H1 (cell line): ENCODE measurements around the gene HOXA13. TPM values are rescaled to one million over a fixed set of nuclear protein-coding genes. Genes with fewer than 3 reads are reported as not detected.

Experiments used
- CTCF ChIA-PET: fragments of 300-600 bp; sonication (Branson Sonifier 250); formaldehyde crosslinking; loops from one replicate; lab custom pipeline; 2021; ENCODE audit not compliant: partially characterized antibody; lab: Charles Lee
- POLR2A ChIA-PET: fragments of 300-600 bp; sonication (Branson Sonifier 250); formaldehyde crosslinking; loops from one replicate; lab custom pipeline; 2021; ENCODE audit warnings: inconsistent platforms; ENCODE audit not compliant: partially characterized antibody; lab: Charles Lee
- DNase-seq, 2 experiments: peaks; one replicate each; pipeline versions ENCODE4 v3.0.0 to v3.0.0-alpha.2; 2010 to 2022; ENCODE audit warnings: low spot score in 2 of 2, low read depth in 1 of 2, mixed read lengths in 1 of 2
- FAIRE-seq: peaks from 2 replicates; lab custom pipeline; 2011; peaks lifted over from hg19 to GRCh38; lab: Jason Lieb, UNC
- H2AFZ ChIP-seq: 2 replicates; pipeline ENCODE4 v1.8.1; 2012; ENCODE audit warnings: low read length, inconsistent platforms
- H2AK5ac ChIP-seq: 2 replicates; pipeline ENCODE4 v1.6.1; 2013; ENCODE audit warnings: low read depth, low read length
- H2BK120ac ChIP-seq: replicated peaks from 2 replicates; pipeline ENCODE3; 2013; ENCODE audit warnings: low read depth, low read length, inconsistent platforms
- H2BK12ac ChIP-seq: 2 replicates; pipeline ENCODE4 v1.6.1; 2013; ENCODE audit warnings: low read depth, low read length
- H2BK15ac ChIP-seq: 2 replicates; pipeline ENCODE4 v1.6.1; 2013; ENCODE audit warnings: low read length
- H2BK20ac ChIP-seq: 2 replicates; pipeline ENCODE4 v1.6.1; 2013; ENCODE audit warnings: low read length
- H2BK5ac ChIP-seq: 2 replicates; pipeline ENCODE4 v1.6.1; 2013; ENCODE audit warnings: low read depth, low read length
- H3K14ac ChIP-seq: 2 replicates; pipeline ENCODE4 v1.6.1; 2013; ENCODE audit warnings: inconsistent platforms; ENCODE audit not compliant: insufficient read length
- H3K18ac ChIP-seq: 2 replicates; pipeline ENCODE4 v1.6.1; 2013; ENCODE audit warnings: low read length; ENCODE audit errors: extremely low read depth
- H3K23ac ChIP-seq: 2 replicates; pipeline ENCODE4 v1.6.1; 2013; ENCODE audit warnings: inconsistent platforms; ENCODE audit not compliant: insufficient read length
- H3K23me2 ChIP-seq: 2 replicates; pipeline ENCODE4 v1.6.1; 2013; ENCODE audit warnings: low read depth, low read length
- H3K27ac ChIP-seq: 2 replicates; pipeline ENCODE4 v1.6.1; 2011; ENCODE audit warnings: low read depth, low read length, inconsistent platforms
- H3K27me3 ChIP-seq, 4 experiments: replicated peaks in 1 of 4; 1 replicate in 1 of 4; 2 replicates in 3 of 4; pipeline versions ENCODE4 v1.6.1 to v1.8.1; 2011 to 2013; ENCODE audit warnings: low read length in 3 of 4, mild to moderate bottlenecking in 3 of 4, inconsistent platforms in 2 of 4, mixed read lengths in 2 of 4, moderate library complexity in 1 of 4; ENCODE audit not compliant: control insufficient read depth in 3 of 4, insufficient read depth in 3 of 4; ENCODE audit errors: extremely low read depth in 1 of 4
- H3K36me3 ChIP-seq, 4 experiments: 2 replicates each; pipeline versions ENCODE4 v1.6.1 to v1.8.1; 2011 to 2013; ENCODE audit warnings: mild to moderate bottlenecking in 4 of 4, low read length in 3 of 4, moderate library complexity in 2 of 4, control low read depth in 1 of 4, inconsistent platforms in 1 of 4; ENCODE audit not compliant: insufficient read depth in 4 of 4, control insufficient read depth in 2 of 4
- H3K4ac ChIP-seq: replicated peaks from 2 replicates; pipeline ENCODE3; 2013; ENCODE audit warnings: low read length, low read depth, mixed read lengths, inconsistent platforms; ENCODE audit not compliant: insufficient read length
- H3K4me1 ChIP-seq, 4 experiments: replicated peaks in 1 of 4; 1 replicate in 1 of 4; 2 replicates in 3 of 4; pipeline versions ENCODE4 v1.6.1 to v1.8.1; 2011 to 2013; ENCODE audit warnings: low read length in 3 of 4, inconsistent platforms in 2 of 4, mixed read lengths in 1 of 4; ENCODE audit not compliant: insufficient read depth in 4 of 4, control insufficient read depth in 3 of 4
- H3K4me2 ChIP-seq, 2 experiments: 2 replicates each; pipeline versions ENCODE4 v1.6.1 to v1.8.1; 2011 to 2013; ENCODE audit warnings: low read depth in 2 of 2, low read length in 2 of 2, control low read depth in 1 of 2, inconsistent platforms in 1 of 2, mild to moderate bottlenecking in 1 of 2; ENCODE audit not compliant: insufficient read depth in 1 of 2
- H3K4me3 ChIP-seq, 4 experiments: fragments of 200-600, 300-600 bp in 1 of 4; sonication (generic), shearing (Covaris generic), sonication (Bioruptor Twin) in 1 of 4; 2 replicates each; pipeline versions ENCODE4 v1.5.1 to v1.8.1; 2011 to 2016; ENCODE audit warnings: low read length in 4 of 4, low read depth in 3 of 4, control low read depth in 2 of 4, inconsistent platforms in 2 of 4, mild to moderate bottlenecking in 2 of 4, mixed read lengths in 1 of 4, moderate library complexity in 1 of 4; ENCODE audit not compliant: insufficient read depth in 2 of 4; ENCODE audit errors: extremely low read depth in 1 of 4
- H3K56ac ChIP-seq: replicated peaks from 2 replicates; pipeline ENCODE3; 2013; ENCODE audit warnings: low read depth, mild to moderate bottlenecking, mixed read lengths, low read length, inconsistent platforms; ENCODE audit not compliant: insufficient read length
- H3K79me1 ChIP-seq: 2 replicates; pipeline ENCODE4 v1.6.1; 2013; ENCODE audit warnings: low read depth, low read length, control low read depth
- H3K79me2 ChIP-seq, 2 experiments: 2 replicates each; pipeline versions ENCODE4 v1.6.1 to v1.8.1; 2012 to 2013; ENCODE audit warnings: low read length in 2 of 2, mild to moderate bottlenecking in 2 of 2, inconsistent platforms in 1 of 2; ENCODE audit not compliant: insufficient read depth in 2 of 2, control insufficient read depth in 1 of 2
- H3K9ac ChIP-seq, 4 experiments: replicated peaks in 1 of 4; 1 replicate in 1 of 4; 2 replicates in 3 of 4; pipeline versions ENCODE4 v1.6.1 to v1.8.1; 2011 to 2013; ENCODE audit warnings: low read depth in 3 of 4, low read length in 3 of 4, control low read depth in 2 of 4, mild to moderate bottlenecking in 2 of 4, moderate library complexity in 2 of 4, inconsistent platforms in 1 of 4; ENCODE audit errors: extremely low read depth in 1 of 4
- H3K9me3 ChIP-seq, 2 experiments: 2 replicates each; pipeline versions ENCODE4 v1.6.1 to v1.8.1; 2012 to 2013; ENCODE audit warnings: mild to moderate bottlenecking in 2 of 2, moderate library complexity in 2 of 2, control low read depth in 1 of 2, inconsistent platforms in 1 of 2, low read depth in 1 of 2, low read length in 1 of 2, mixed read lengths in 1 of 2; ENCODE audit not compliant: insufficient read depth in 2 of 2
- H4K20me1 ChIP-seq, 2 experiments: replicated peaks in 1 of 2; 2 replicates each; pipeline versions ENCODE3 to v1.8.1; 2011 to 2013; ENCODE audit warnings: inconsistent platforms in 2 of 2, low read length in 2 of 2, mild to moderate bottlenecking in 1 of 2; ENCODE audit not compliant: insufficient read depth in 2 of 2, control insufficient read depth in 1 of 2
- H4K5ac ChIP-seq: 2 replicates; pipeline ENCODE4 v1.6.1; 2013; ENCODE audit warnings: low read length, low read depth, mixed read lengths, inconsistent platforms; ENCODE audit not compliant: insufficient read length
- H4K8ac ChIP-seq: 2 replicates; pipeline ENCODE4 v1.8.0; 2013; ENCODE audit warnings: mild to moderate bottlenecking, moderate library complexity, low read length, inconsistent platforms; ENCODE audit not compliant: insufficient read depth; ENCODE audit errors: extremely low read depth
- H4K91ac ChIP-seq: replicated peaks from 2 replicates; pipeline ENCODE3; 2013; ENCODE audit warnings: low read length, mixed read lengths, inconsistent platforms; ENCODE audit not compliant: insufficient read length
- KDM4A ChIP-seq: IDR thresholded peaks from one replicate; pipeline ENCODE4 v1.7.1; 2012; ENCODE audit warnings: low read depth, mild to moderate bottlenecking, moderate library complexity, low read length, inconsistent platforms; ENCODE audit not compliant: severe bottlenecking
- WGBS, 2 experiments: shearing (Covaris generic) in 1 of 2; methylation state at CpG; one replicate each; pipeline versions ENCODE4 v1.1.6 to v1.1.7; 2013 to 2015; ENCODE audit warnings: low lambda C conversion rate in 2 of 2, mixed read lengths in 2 of 2, inconsistent platforms in 1 of 2, low coverage in 1 of 2, missing lambda C conversion rate in 1 of 2; ENCODE audit not compliant: insufficient replicate concordance in 2 of 2, insufficient coverage in 1 of 2, insufficient read length in 1 of 2; ENCODE audit errors: extremely low coverage in 1 of 2, missing lambda C conversion rate in 1 of 2; 5-methylcytosine and 5-hydroxymethylcytosine counted together
- polyA plus RNA-seq, 7 experiments: library from polyadenylated mRNA; depleted of rRNA in 3 of 7; stranded (reverse) in 5 of 7; unstranded in 2 of 7; fragments of >200 nt in 5 of 7; fragments of 200-250 nt in 2 of 7; gene quantifications; 1 replicate in 5 of 7; 2 replicates in 1 of 7; 4 replicates in 1 of 7; pipeline versions ENCODE4 v1.2.1 to v1.2.3, GENCODE V29; 2011 to 2013; ENCODE audit warnings: missing spikeins in 2 of 7, mixed read lengths in 2 of 7
- total RNA-seq: library from RNA; stranded (reverse); fragmentation: NEBNext Ultra II Directional; extraction: Animal tissue kit (Norgen Biotek cat#: 25700); gene quantifications from 2 replicates; pipeline ENCODE4 v1.2.1, GENCODE V29; 2021

HOXA13 gene
- total and polyA plus RNA-seq, 2 of the 8 experiments (the other 6 are each of a cell fraction or from before 2014, with no cell fraction given): not detected

DNA sequence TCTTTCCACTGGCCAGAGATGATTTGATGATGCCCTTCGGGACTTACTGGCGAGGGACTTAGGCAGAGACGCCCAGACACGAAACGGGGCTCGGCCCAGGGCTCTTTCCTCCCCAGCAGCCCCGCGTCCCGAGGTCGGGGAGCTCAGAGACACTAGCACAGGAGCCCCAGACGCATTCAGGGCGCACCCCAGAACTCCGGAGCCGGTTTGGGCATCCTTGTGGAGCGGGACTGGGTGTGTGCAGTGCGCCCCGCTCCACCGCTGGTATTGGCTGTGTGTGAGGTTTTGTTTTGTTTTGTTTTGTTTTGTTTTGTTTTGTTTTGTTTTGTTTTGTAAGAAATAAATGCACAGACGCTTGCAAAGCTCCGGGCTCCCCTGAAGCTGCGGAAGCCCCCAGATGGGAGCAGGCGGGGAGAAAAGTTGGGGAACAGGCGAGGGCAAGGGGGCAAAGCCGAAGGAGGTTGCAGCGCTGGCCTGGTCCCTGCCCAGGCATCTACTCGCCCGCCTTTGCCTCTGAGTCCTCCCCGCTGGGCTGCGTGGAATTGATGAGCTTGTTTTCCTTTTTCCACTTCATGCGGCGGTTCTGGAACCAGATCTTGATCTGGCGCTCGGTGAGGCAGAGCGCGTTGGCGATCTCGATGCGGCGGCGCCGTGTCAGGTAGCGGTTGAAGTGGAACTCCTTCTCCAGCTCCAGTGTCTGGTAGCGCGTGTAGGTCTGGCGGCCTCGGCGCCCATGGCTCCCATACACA is 54.6 kb downstream of the HOXA13 start:
- no peak overlapping the region for H4K5ac ChIP-seq
- no peak overlapping the region for H3K56ac ChIP-seq
- H3K9ac ChIP-seq: no peak overlapping the region
- no peaks in the 10 kb centered on the region for H3K79me1 ChIP-seq
- H2AFZ ChIP-seq: no peak overlapping the region
- H3K4ac ChIP-seq: no peak overlapping the region
- H3K23me2 ChIP-seq: peaks cover 9% of the 10 kb centered on the region
- H3K27ac ChIP-seq: no peak overlapping the region
- H3K27me3 ChIP-seq: peaks cover 96 to 100% (median 99%) of the 10 kb centered on the region in 4 experiments
- POLR2A ChIA-PET: no interaction called here
- H2BK12ac ChIP-seq: no peak overlapping the region
- H2AK5ac ChIP-seq: no peak overlapping the region
- WGBS, 2 experiments: 37% methylated on average over 47 of the region's 47 CpGs; no CpG with 5 or more reads in 1 of the 2 experiments
- H3K36me3 ChIP-seq: peaks cover 0 to 6% (median 0%) of the 10 kb centered on the region in 4 experiments; a peak in 1 of 8 replicates
- H4K8ac ChIP-seq: no peak overlapping the region
- peaks cover 26 to 33% of the 10 kb centered on the region in 2 experiments for H4K20me1 ChIP-seq
- H2BK120ac ChIP-seq: no peak overlapping the region
- no peak overlapping the region for H3K4me3 ChIP-seq
- peaks cover 0 to 3% of the 10 kb centered on the region in 2 experiments; a peak in 1 of 4 replicates for H3K9me3 ChIP-seq
- no peak overlapping the region for H3K4me2 ChIP-seq
- H2BK20ac ChIP-seq: no peak overlapping the region
- no peak overlapping the region for H3K14ac ChIP-seq
- H3K18ac ChIP-seq: no peak overlapping the region
- no peak overlapping the region for H4K91ac ChIP-seq
- FAIRE-seq (no peak), DNase-seq (peak in 1 of 2 experiments; percentile 51)
- CTCF ChIA-PET: interaction anchor here (0.8 to 12.5 kb wide), 19 partner anchors 8 to 1248 kb away, joined by 3 to 123 read pairs (median 14); partner anchors contain the start of genes HOXA1, HOXA10, HOXA3 and HOXA9
- no peak overlapping the region for H3K23ac ChIP-seq
- H2BK5ac ChIP-seq: no peak overlapping the region
- peaks cover 0 to 9% (median 5%) of the 10 kb centered on the region in 4 experiments; a peak in 5 of 7 replicates for H3K4me1 ChIP-seq
- no peaks in the 10 kb centered on the region for H3K79me2 ChIP-seq
- H2BK15ac ChIP-seq: no peak overlapping the region
- no peak for TF ChIP-seq KDM4A
